NCI-H345 treated with DMSO at 0.1 percent for 48 hours (cell line): ENCODE measurements around the gene PPARA.
"Not testable (repeated sequence)": the region's sequence is repeated elsewhere in the genome, so short reads cannot be mapped to it uniquely, and the experiment has no call there.

Experiments
- DNase-seq: peaks from one replicate; lab custom pipeline; 2025; ENCODE audit not compliant: unreplicated experiment; lab: John Stamatoyannopoulos, UW

PPARA gene

GRCh38 chr22:46125816-46126765 is 24.2 kb upstream of the PPARA start:
- DNase-seq = no peak

- no peak for DNase-seq
These were observed 23.4 kb upstream of the PPARA start for GRCh38 chr22:46126853-46127385.

GRCh38 chr22:46127556-46127955 is 22.8 kb upstream of the PPARA start:
- DNase-seq = no peak

GRCh38 chr22:46128606-46129005 is 21.7 kb upstream of the PPARA start:
- DNase-seq = no peak

GRCh38 chr22:46129390-46130041 is 20.8 kb upstream of the PPARA start:
- DNase-seq = no peak

- DNase-seq = no peak
These were observed 19.2 kb upstream of the PPARA start for GRCh38 chr22:46131151-46131587.

- not testable (repeated sequence) for DNase-seq
These were observed 18.0 kb upstream of the PPARA start for GRCh38 chr22:46132193-46132829.

GRCh38 chr22:46132830-46133587 is 17.3 kb upstream of the PPARA start:
- DNase-seq = no peak

GRCh38 chr22:46133588-46133855 is 16.8 kb upstream of the PPARA start:
- DNase-seq = no peak

- DNase-seq = no peak
These were observed 16.1 kb upstream of the PPARA start for GRCh38 chr22:46134111-46134705.

- no peak for DNase-seq
These were observed 14.5 kb upstream of the PPARA start for GRCh38 chr22:46135611-46136485.

- no peak for DNase-seq
These were observed 13.7 kb upstream of the PPARA start for GRCh38 chr22:46136486-46137217.

GRCh38 chr22:46137218-46137766 is 13.0 kb upstream of the PPARA start:
- no peak for DNase-seq

GRCh38 chr22:46138058-46138797 is 12.1 kb upstream of the PPARA start:
- DNase-seq = no peak

GRCh38 chr22:46139417-46139816 is 10.9 kb upstream of the PPARA start:
- DNase-seq = not testable (repeated sequence)

GRCh38 chr22:46139895-46140350 is 10.4 kb upstream of the PPARA start:
- no peak for DNase-seq

GRCh38 chr22:46140989-46141928 is 9.1 kb upstream of the PPARA start:
- no peak for DNase-seq
